Immature natural killer cell (primary cell): ENCODE measurements around the gene COL20A1. TPM values are rescaled to one million over a fixed set of nuclear protein-coding genes. Genes with fewer than 3 reads are reported as not detected.

Source experiments
- DNase-seq, 3 donors: peaks; one replicate each; pipeline ENCODE4 v3.0.0; 2022; ENCODE audit warnings: mixed read lengths in 1 of 3
- H3K27ac Mint-ChIP-seq, 6 donors: one replicate each; pipeline ENCODE4 v1.8.0; 2020; ENCODE audit warnings: mixed read lengths in 6 of 6, mild to moderate bottlenecking in 5 of 6, inconsistent platforms in 4 of 6, moderate library complexity in 3 of 6
- H3K27me3 Mint-ChIP-seq, 3 donors: one replicate each; pipeline ENCODE4 v1.8.0; 2020 to 2021; ENCODE audit warnings: low read depth in 3 of 3, mild to moderate bottlenecking in 3 of 3, mixed read lengths in 3 of 3, moderate library complexity in 3 of 3, inconsistent platforms in 1 of 3
- H3K36me3 Mint-ChIP-seq, 3 donors: one replicate each; pipeline ENCODE4 v1.8.0; 2020; ENCODE audit warnings: mixed read lengths in 3 of 3, inconsistent platforms in 2 of 3, mild to moderate bottlenecking in 2 of 3
- H3K4me1 Mint-ChIP-seq, 2 donors: one replicate each; pipeline ENCODE4 v1.8.0; 2020; ENCODE audit warnings: inconsistent platforms in 2 of 2, mild to moderate bottlenecking in 2 of 2, mixed read lengths in 2 of 2, moderate library complexity in 1 of 2
- H3K4me3 Mint-ChIP-seq, 5 donors: one replicate each; pipeline ENCODE4 v1.8.0; 2020; ENCODE audit warnings: mild to moderate bottlenecking in 5 of 5, mixed read lengths in 5 of 5, inconsistent platforms in 3 of 5, moderate library complexity in 3 of 5
- H3K9me3 Mint-ChIP-seq, 6 donors: one replicate each; pipeline ENCODE4 v1.8.0; 2020; ENCODE audit warnings: mild to moderate bottlenecking in 6 of 6, mixed read lengths in 6 of 6, inconsistent platforms in 4 of 6, moderate library complexity in 3 of 6
- polyA plus RNA-seq, 3 donors: library from polyadenylated mRNA; unstranded; fragments of 300-500 nt; fragmentation: Illumina TruSeq; gene quantifications; one replicate each; pipeline ENCODE4 v1.2.3, GENCODE V29; 2021

The COL20A1 gene
- polyA plus RNA-seq, 3 donors from 2014 or later: not detected

- Mint-ChIP-seq H3K36me3 (peaks cover 0 to 4% (median 3%) of the 10 kb centered on the region in 3 donors), H3K27me3 (peaks cover 0 to 2% (median 0%) of the 10 kb centered on the region in 3 donors), H3K4me1 (peaks cover 0 to 5% of the 10 kb centered on the region in 2 donors), H3K9me3 (no peaks in the 10 kb centered on the region), H3K4me3 (no peak overlapping the region), H3K27ac (peak overlapping the region in 1 of 6 donors; percentile 21)
- no peak for DNase-seq
Measured at GRCh38 chr20:63285636-63286615, 7.1 kb upstream of the COL20A1 start.

- peaks cover 0 to 5% of the 10 kb centered on the region in 2 donors for H3K4me1 Mint-ChIP-seq
- H3K9me3 Mint-ChIP-seq: no peaks in the 10 kb centered on the region
- no peak for DNase-seq
- H3K4me3 Mint-ChIP-seq: no peak overlapping the region
- H3K27ac Mint-ChIP-seq: no peak overlapping the region
- peaks cover 0 to 2% (median 0%) of the 10 kb centered on the region in 3 donors for H3K27me3 Mint-ChIP-seq
- H3K36me3 Mint-ChIP-seq: peaks cover 0 to 4% (median 3%) of the 10 kb centered on the region in 3 donors
Measured at GRCh38 chr20:63286781-63287696, 5.9 kb upstream of the COL20A1 start.

GRCh38 chr20:63287697-63288580 is 5.0 kb upstream of the COL20A1 start:
- no peak for DNase-seq
- no peaks in the 10 kb centered on the region for H3K9me3 Mint-ChIP-seq
- no peak overlapping the region for H3K27ac Mint-ChIP-seq
- H3K4me3 Mint-ChIP-seq: no peak overlapping the region
- H3K4me1 Mint-ChIP-seq: peaks cover 0 to 5% of the 10 kb centered on the region in 2 donors
- H3K36me3 Mint-ChIP-seq: peaks cover 0 to 4% (median 3%) of the 10 kb centered on the region in 3 donors
- peaks cover 0 to 2% (median 0%) of the 10 kb centered on the region in 3 donors for H3K27me3 Mint-ChIP-seq

GRCh38 chr20:63288581-63289251 is 4.3 kb upstream of the COL20A1 start:
- Mint-ChIP-seq H3K9me3 (no peaks in the 10 kb centered on the region), H3K27ac (peak overlapping the region in 1 of 6 donors; percentile 55), H3K36me3 (peaks cover 0 to 4% (median 2%) of the 10 kb centered on the region in 3 donors), H3K4me3 (no peak overlapping the region), H3K27me3 (peaks cover 0 to 2% (median 0%) of the 10 kb centered on the region in 3 donors), H3K4me1 (peaks cover 0 to 5% of the 10 kb centered on the region in 2 donors)
- DNase-seq: no peak

- H3K27me3 Mint-ChIP-seq: peaks cover 0 to 3% (median 0%) of the 10 kb centered on the region in 3 donors
- no peak overlapping the region for H3K27ac Mint-ChIP-seq
- H3K4me1 Mint-ChIP-seq: no peaks in the 10 kb centered on the region
- H3K4me3 Mint-ChIP-seq: no peak overlapping the region
- peaks cover 0 to 4% (median 0%) of the 10 kb centered on the region in 3 donors for H3K36me3 Mint-ChIP-seq
- H3K9me3 Mint-ChIP-seq: no peaks in the 10 kb centered on the region
- DNase-seq: no peak
Measured at GRCh38 chr20:63289311-63290135, 3.5 kb upstream of the COL20A1 start.

GRCh38 chr20:63290136-63290676 is 2.8 kb upstream of the COL20A1 start:
- H3K27ac Mint-ChIP-seq: no peak overlapping the region
- H3K4me3 Mint-ChIP-seq: no peak overlapping the region
- peaks cover 0 to 4% (median 0%) of the 10 kb centered on the region in 3 donors for H3K36me3 Mint-ChIP-seq
- H3K27me3 Mint-ChIP-seq: peaks cover 0 to 2% (median 2%) of the 10 kb centered on the region in 3 donors
- no peaks in the 10 kb centered on the region for H3K9me3 Mint-ChIP-seq
- no peaks in the 10 kb centered on the region for H3K4me1 Mint-ChIP-seq
- DNase-seq: no peak

- Mint-ChIP-seq H3K9me3 (no peaks in the 10 kb centered on the region), H3K4me1 (no peaks in the 10 kb centered on the region), H3K4me3 (no peak overlapping the region), H3K27ac (no peak overlapping the region), H3K27me3 (peaks cover 2 to 3% (median 2%) of the 10 kb centered on the region in 3 donors), H3K36me3 (peaks cover 0 to 4% (median 0%) of the 10 kb centered on the region in 3 donors)
- peak; percentile 24 to 42 (median 31) for DNase-seq
Measured at GRCh38 chr20:63290677-63291472, 2.1 kb upstream of the COL20A1 start.

- H3K9me3 Mint-ChIP-seq: no peaks in the 10 kb centered on the region
- H3K27me3 Mint-ChIP-seq: peaks cover 2 to 5% (median 2%) of the 10 kb centered on the region in 3 donors
- H3K4me3 Mint-ChIP-seq: no peak overlapping the region
- H3K27ac Mint-ChIP-seq: no peak overlapping the region
- H3K4me1 Mint-ChIP-seq: no peaks in the 10 kb centered on the region
- peaks cover 0 to 4% (median 0%) of the 10 kb centered on the region in 3 donors for H3K36me3 Mint-ChIP-seq
- no peak for DNase-seq
Measured at GRCh38 chr20:63291811-63292210, 1.2 kb upstream of the COL20A1 start.

- Mint-ChIP-seq H3K4me3 (no peak overlapping the region), H3K27ac (no peak overlapping the region), H3K36me3 (peaks cover 0 to 4% (median 0%) of the 10 kb centered on the region in 3 donors), H3K9me3 (no peaks in the 10 kb centered on the region), H3K27me3 (peaks cover 2 to 5% (median 2%) of the 10 kb centered on the region in 3 donors), H3K4me1 (no peaks in the 10 kb centered on the region)
- no peak for DNase-seq
Measured at GRCh38 chr20:63292292-63292701, 689 bp upstream of the COL20A1 start.

- Mint-ChIP-seq H3K27me3 (peaks cover 2 to 5% (median 2%) of the 10 kb centered on the region in 3 donors), H3K27ac (no peak overlapping the region), H3K9me3 (no peaks in the 10 kb centered on the region), H3K4me3 (no peak overlapping the region), H3K4me1 (no peaks in the 10 kb centered on the region), H3K36me3 (no peaks in the 10 kb centered on the region)
- no peak for DNase-seq
Measured at GRCh38 chr20:63293456-63293855, 470 bp downstream of the COL20A1 start.
